ENCODE data around the gene KDM4D. TPM values are rescaled to one million over a fixed set of nuclear protein-coding genes. Genes with fewer than 3 reads are reported as not detected.

The KDM4D gene
- total RNA-seq, 4 donors from 2014 or later: 0.16 to 0.88 (median 0.46) TPM

DNA sequence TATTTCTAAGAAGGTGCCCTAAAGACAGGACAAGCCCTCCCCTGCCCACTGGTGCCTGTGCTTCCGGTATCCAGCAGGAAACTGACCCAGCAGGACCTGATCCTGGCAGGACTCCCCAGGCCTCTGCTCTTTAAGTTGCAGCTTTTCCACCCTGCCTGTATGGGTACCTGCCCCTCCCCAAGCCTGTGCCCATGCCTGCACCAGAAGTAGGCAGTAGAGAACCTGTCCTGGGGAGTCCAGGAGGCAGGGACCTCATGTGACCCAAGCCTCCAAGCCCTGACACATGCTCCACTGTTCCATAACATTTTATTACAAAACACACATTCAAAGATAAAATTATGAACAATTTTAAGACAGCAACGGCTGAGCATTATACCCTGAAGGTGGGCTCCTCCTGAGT, 14.3 kb upstream of the KDM4D start:
- no peak for TF ChIP-seq CTCF (IDR thresholded peaks at IDR 0.05; ENCODE audit: low read depth)

DNA sequence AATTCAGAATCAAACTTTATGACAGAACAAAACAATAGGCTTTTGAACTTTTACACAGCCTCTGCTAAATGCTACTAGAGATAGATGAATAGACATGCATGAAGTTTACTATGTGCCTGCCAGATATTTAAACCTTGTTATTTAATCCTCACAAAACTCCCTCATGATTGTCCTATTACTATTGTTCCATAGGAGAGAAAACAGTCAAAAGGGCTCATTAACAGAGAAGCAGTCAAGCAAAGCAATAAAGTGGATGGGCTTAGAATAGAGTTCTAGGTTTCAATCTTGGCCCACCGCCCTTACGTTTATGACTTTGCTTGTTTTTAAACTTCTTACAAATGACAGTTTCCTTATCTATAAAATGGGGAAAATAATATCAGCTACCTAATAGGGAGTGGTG, 13.0 kb upstream of the KDM4D start:
- no peak for TF ChIP-seq CTCF (IDR thresholded peaks at IDR 0.05; ENCODE audit: low read depth)

DNA sequence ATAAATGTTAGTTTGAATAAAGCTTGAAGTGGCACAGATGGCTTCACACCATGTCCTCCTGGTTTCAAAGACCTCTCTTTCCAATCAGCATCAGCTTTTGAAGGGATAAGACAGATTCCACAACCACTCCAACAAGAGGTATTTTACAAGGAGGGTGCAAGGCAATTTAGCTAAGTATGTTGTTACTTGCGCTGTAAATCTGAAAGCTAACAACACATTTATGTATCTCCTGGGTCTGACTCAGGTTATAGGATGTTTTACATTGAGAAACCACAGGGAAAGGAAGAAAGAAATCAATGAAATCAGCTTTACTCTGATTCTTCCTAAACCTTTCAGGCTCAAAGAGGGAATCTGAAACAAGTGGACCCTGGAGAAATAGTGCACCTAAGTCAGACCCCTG, 12.3 kb upstream of the KDM4D start:
- TF ChIP-seq CTCF (IDR thresholded peaks at IDR 0.05; ENCODE audit: low read depth): no peak

- TF ChIP-seq CTCF (IDR thresholded peaks at IDR 0.05; ENCODE audit: low read depth): no peak
These were observed 8.6 kb upstream of the KDM4D start for GRCh38 chr11:94964934-94965333.

GRCh38 chr11:94968334-94968958, 5.1 kb upstream of the KDM4D start:
- no peak for TF ChIP-seq CTCF (IDR thresholded peaks at IDR 0.05; ENCODE audit: low read depth)

GRCh38 chr11:94972700-94973098, 810 bp upstream of the KDM4D start:
- no peak for TF ChIP-seq CTCF (IDR thresholded peaks at IDR 0.05; ENCODE audit: low read depth)

GRCh38 chr11:94974178-94974577, 669 bp downstream of the KDM4D start:
- TF ChIP-seq CTCF (IDR thresholded peaks at IDR 0.05; ENCODE audit: low read depth): no peak

All from subcutaneous adipose tissue (tissue), 4 donors.